HFFc6 (cell line): ENCODE results near the gene LIN54. TPM values are rescaled to one million over a fixed set of nuclear protein-coding genes. Genes with fewer than 3 reads are reported as not detected.

ENCODE experiments used
- DNase-seq: peaks from one replicate; pipeline ENCODE4 v3.0.0-alpha.2; 2018
- H3K27ac Mint-ChIP-seq: 2 replicates; pipeline ENCODE4 v1.8.0; 2020; ENCODE audit warnings: mild to moderate bottlenecking, mixed read lengths
- H3K27me3 Mint-ChIP-seq: 2 replicates; pipeline ENCODE4 v1.8.0; 2021; ENCODE audit warnings: mild to moderate bottlenecking, moderate library complexity, mixed read lengths; ENCODE audit not compliant: insufficient read depth
- H3K36me3 Mint-ChIP-seq: 2 replicates; pipeline ENCODE4 v1.8.0; 2021; ENCODE audit warnings: low read depth, mixed read lengths
- H3K4me1 Mint-ChIP-seq: 2 replicates; pipeline ENCODE4 v1.8.0; 2020; ENCODE audit warnings: low read depth, mixed read lengths
- H3K4me3 Mint-ChIP-seq: 2 replicates; pipeline ENCODE4 v1.8.0; 2020; ENCODE audit warnings: mild to moderate bottlenecking, moderate library complexity, mixed read lengths
- H3K9me3 Mint-ChIP-seq: 2 replicates; pipeline ENCODE4 v1.8.0; 2020; ENCODE audit warnings: mild to moderate bottlenecking, mixed read lengths
- CTCF ChIP-seq: fragments of 200-600 bp; sonication (generic); IDR thresholded peaks from 2 replicates; pipeline ENCODE4 v1.5.0; 2021; ENCODE audit warnings: antibody characterized with exemption, mild to moderate bottlenecking
- total RNA-seq, 6 experiments: library from RNA; stranded (reverse); fragmentation: NEBNext Ultra II Directional; extraction: Animal tissue kit (Norgen Biotek cat#: 25700); gene quantifications; 2 replicates in 1 of 6; 3 replicates in 5 of 6; pipeline ENCODE4 v1.2.3, GENCODE V29; 2021

LIN54 gene
- total RNA-seq, 6 experiments from 2014 or later, result 13.8 to 20.5 (median 18.6) TPM

GRCh38 chr4:82900411-82901182 lies 110.0 kb downstream of the LIN54 start, which contains the start of gene THAP9:
TSS of gene THAP9 (plus strand) at chr4:82900735. CDS start at chr4:82900803, 68 bp downstream.
- Mint-ChIP-seq H3K4me1 (peaks cover 28% of the 10 kb centered on the region), H3K9me3 (no peaks in the 10 kb centered on the region), H3K27ac (no peak within 1 kb of the TSS), H3K27me3 (no peaks in the 10 kb centered on the region), H3K36me3 (peaks cover 17% of the 10 kb centered on the region; the same call in 1 of the 2 replicates), H3K4me3 (no peak within 1 kb of the TSS)
- TF ChIP-seq CTCF, result no peak
- DNase-seq, result peak; percentile 100

GRCh38 chr4:82900066-82900410 lies 110.6 kb downstream of the LIN54 start:
- Mint-ChIP-seq H3K27me3 (no peaks in the 10 kb centered on the region), H3K4me3 (no peak overlapping the region), H3K4me1 (peaks cover 23% of the 10 kb centered on the region), H3K9me3 (no peaks in the 10 kb centered on the region), H3K36me3 (peaks cover 19% of the 10 kb centered on the region; the same call in 1 of the 2 replicates), H3K27ac (no peak overlapping the region)
- TF ChIP-seq CTCF, result no peak
- DNase-seq, result no peak

DNA sequence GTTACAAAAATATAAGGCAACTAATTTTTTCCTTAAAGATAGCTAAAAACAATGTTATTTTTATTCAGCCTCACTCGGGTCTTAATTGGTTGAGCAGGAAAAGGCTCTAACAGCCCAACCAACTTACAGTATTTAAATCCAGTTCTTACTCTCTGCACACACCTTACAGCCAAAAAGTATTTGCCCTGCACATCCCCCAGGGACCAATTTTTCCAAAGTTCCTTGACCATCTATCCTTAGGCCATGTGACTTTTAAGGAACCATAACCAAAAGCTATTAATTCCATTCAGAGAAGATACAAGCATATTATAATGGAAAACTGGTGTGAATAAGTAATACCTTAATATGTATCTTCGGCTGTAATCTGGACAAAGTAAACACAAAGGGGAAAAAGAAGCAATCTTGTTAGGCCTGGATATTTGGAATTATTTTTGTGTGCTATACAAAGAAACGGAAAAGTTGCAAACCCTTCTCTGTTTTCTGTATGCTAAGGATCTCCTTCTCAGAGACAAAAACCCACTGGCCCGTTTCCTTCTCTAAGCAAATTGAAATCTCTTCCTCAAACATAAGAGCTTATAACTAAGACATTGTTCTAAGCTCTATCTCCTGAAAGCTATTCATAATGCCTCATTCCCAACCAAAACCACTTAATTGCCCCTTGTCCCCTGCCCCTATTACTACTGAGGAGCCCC lies 111.1 kb downstream of the LIN54 start:
- Mint-ChIP-seq H3K36me3 (peaks cover 22% of the 10 kb centered on the region), H3K27me3 (no peaks in the 10 kb centered on the region), H3K4me3 (no peak overlapping the region), H3K9me3 (no peaks in the 10 kb centered on the region), H3K27ac (no peak overlapping the region), H3K4me1 (peaks cover 25% of the 10 kb centered on the region)
- no peak for DNase-seq
- TF ChIP-seq CTCF, result no peak

- no peaks in the 10 kb centered on the region for H3K27me3 Mint-ChIP-seq
- peaks cover 29% of the 10 kb centered on the region for H3K36me3 Mint-ChIP-seq
- TF ChIP-seq CTCF, result peak; percentile 73
- no peak overlapping the region for H3K4me3 Mint-ChIP-seq
- peaks cover 32% of the 10 kb centered on the region for H3K4me1 Mint-ChIP-seq
- H3K9me3 Mint-ChIP-seq, result no peaks in the 10 kb centered on the region
- no peak overlapping the region for H3K27ac Mint-ChIP-seq
- peak; percentile 88 for DNase-seq
Measured at GRCh38 chr4:82898322-82899243, 112.0 kb downstream of the LIN54 start.

DNA sequence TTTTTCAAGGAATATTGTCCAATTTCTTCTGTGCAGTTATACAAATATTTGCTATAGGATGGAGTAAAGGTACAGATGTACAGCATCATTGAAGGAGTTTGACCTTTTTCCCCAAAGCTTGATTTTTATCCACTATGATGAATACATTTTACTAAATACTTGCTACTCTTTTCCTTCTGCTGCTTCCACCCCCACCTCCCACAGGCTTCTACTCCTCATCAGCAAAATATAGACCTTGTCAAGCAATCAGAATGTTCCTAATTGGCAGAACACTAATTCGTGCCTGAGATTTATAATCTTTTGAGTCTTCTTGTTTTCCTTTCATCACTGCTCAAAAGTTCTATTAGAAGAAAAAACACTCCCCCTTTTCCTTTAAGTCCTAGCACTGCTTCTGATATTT lies 113.9 kb downstream of the LIN54 start:
- no peak for DNase-seq
- TF ChIP-seq CTCF, result no peak
- Mint-ChIP-seq H3K27ac (peak overlapping the region; percentile 33; the same call in 1 of the 2 replicates), H3K36me3 (peaks cover 29% of the 10 kb centered on the region), H3K4me1 (peaks cover 48% of the 10 kb centered on the region), H3K9me3 (no peaks in the 10 kb centered on the region), H3K27me3 (no peaks in the 10 kb centered on the region), H3K4me3 (no peak overlapping the region)
